Measurements from ENCODE around the gene SPRED3.

DNA sequence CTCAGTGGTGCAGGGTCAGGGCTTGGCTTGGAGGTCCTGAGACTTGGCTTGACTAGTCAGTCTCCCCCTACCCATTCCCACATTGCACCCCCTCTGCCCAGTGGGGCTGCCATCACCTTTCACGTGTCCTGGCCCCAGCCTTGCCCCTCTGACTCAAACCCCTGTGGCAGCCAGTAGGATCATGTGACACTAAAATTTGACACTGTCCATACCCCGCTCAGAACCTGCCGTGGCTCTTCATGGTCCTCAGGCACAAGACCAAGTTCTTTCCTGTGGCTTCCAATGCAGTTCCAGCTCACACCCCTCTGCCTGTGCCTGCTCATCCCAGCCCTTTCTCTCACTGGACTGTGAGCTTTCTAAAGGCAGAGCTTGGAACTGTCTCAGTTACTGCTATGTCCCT, 11.9 kb upstream of the SPRED3 start:
- TF ChIP-seq EP300 (IDR thresholded peaks at IDR 0.05) (no peak), POLR2AphosphoS5 (IDR thresholded peaks at IDR 0.05) (no peak)
- TF ChIP-seq, protein P1, sequence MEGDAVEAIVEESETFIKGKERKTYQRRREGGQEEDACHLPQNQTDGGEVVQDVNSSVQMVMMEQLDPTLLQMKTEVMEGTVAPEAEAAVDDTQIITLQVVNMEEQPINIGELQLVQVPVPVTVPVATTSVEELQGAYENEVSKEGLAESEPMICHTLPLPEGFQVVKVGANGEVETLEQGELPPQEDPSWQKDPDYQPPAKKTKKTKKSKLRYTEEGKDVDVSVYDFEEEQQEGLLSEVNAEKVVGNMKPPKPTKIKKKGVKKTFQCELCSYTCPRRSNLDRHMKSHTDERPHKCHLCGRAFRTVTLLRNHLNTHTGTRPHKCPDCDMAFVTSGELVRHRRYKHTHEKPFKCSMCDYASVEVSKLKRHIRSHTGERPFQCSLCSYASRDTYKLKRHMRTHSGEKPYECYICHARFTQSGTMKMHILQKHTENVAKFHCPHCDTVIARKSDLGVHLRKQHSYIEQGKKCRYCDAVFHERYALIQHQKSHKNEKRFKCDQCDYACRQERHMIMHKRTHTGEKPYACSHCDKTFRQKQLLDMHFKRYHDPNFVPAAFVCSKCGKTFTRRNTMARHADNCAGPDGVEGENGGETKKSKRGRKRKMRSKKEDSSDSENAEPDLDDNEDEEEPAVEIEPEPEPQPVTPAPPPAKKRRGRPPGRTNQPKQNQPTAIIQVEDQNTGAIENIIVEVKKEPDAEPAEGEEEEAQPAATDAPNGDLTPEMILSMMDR (IDR thresholded peaks at IDR 0.05), result no peak

Measured in esophagus muscularis mucosa (tissue), 4 donors.